HL-60 (cell line): ENCODE measurements around the gene RPS14.

ENCODE experiments used
- CTCF ChIP-seq: IDR thresholded peaks from one replicate; pipeline ENCODE4 v1.5.1; 2011; ENCODE audit warnings: low read length, control low read depth, inconsistent platforms; ENCODE audit not compliant: insufficient read depth
- GABPA ChIP-seq: IDR thresholded peaks from 2 replicates; pipeline ENCODE4 v1.6.1; 2012; ENCODE audit warnings: low read depth
- POLR2AphosphoS5 ChIP-seq: IDR thresholded peaks from 2 replicates; pipeline ENCODE4 v1.6.1; 2012; ENCODE audit warnings: low read depth
- REST ChIP-seq: IDR thresholded peaks from 2 replicates; pipeline ENCODE4 v1.6.1; 2012; ENCODE audit warnings: low read depth; ENCODE audit not compliant: insufficient replicate concordance
- SPI1 ChIP-seq: IDR thresholded peaks from 2 replicates; pipeline ENCODE4 v1.6.1; 2012; ENCODE audit warnings: low read depth, mild to moderate bottlenecking, borderline replicate concordance

- TF ChIP-seq CTCF (no peak), REST (no peak), POLR2AphosphoS5 (no peak), GABPA (no peak), SPI1 (no peak)
Observed at GRCh38 chr5:150444770-150445169, 4.8 kb downstream of the RPS14 start.
